MCF 10A (cell line): ENCODE measurements around the gene BIN1. TPM values are rescaled to one million over a fixed set of nuclear protein-coding genes. Genes with fewer than 3 reads are reported as not detected.

Source experiments
- BruUV-seq: library from RNA; stranded (reverse); fragments of 400-500 nt; replicated peaks from 2 replicates; lab custom pipeline; 2021; lab: Mats Ljungman, UMichigan
- CTCF ChIA-PET: fragments of 300-600 bp; sonication (Branson Sonifier 250); formaldehyde crosslinking; extraction: SDS; loops from one replicate; lab custom pipeline; 2021; ENCODE audit warnings: antibody characterized with exemption, inconsistent platforms; lab: Yijun Ruan, JAX
- POLR2A ChIA-PET: fragments of 300-600, 350-650 bp; sonication (Branson Sonifier 250); formaldehyde crosslinking; extraction: SDS; loops from one replicate; lab custom pipeline; 2020; ENCODE audit warnings: antibody characterized with exemption, inconsistent platforms; lab: Yijun Ruan, JAX
- DNase-seq: peaks from one replicate; pipeline ENCODE4 v3.0.0-alpha.2; 2018; ENCODE audit not compliant: unreplicated experiment
- H3K27ac Mint-ChIP-seq: one replicate; pipeline ENCODE4 v1.8.0; 2022; ENCODE audit warnings: mild to moderate bottlenecking, low read depth, mixed read lengths; ENCODE audit not compliant: unreplicated experiment
- H3K27me3 Mint-ChIP-seq: one replicate; pipeline ENCODE4 v1.8.0; 2022; ENCODE audit warnings: mixed read lengths; ENCODE audit not compliant: insufficient read depth, unreplicated experiment
- H3K36me3 Mint-ChIP-seq: one replicate; pipeline ENCODE4 v1.8.0; 2022; ENCODE audit warnings: mild to moderate bottlenecking, moderate library complexity, mixed read lengths; ENCODE audit not compliant: insufficient read depth, unreplicated experiment
- H3K4me1 Mint-ChIP-seq: one replicate; pipeline ENCODE4 v1.8.0; 2022; ENCODE audit warnings: mixed read lengths; ENCODE audit not compliant: insufficient read depth, unreplicated experiment
- H3K4me3 Mint-ChIP-seq: one replicate; pipeline ENCODE4 v1.8.0; 2022; ENCODE audit warnings: mild to moderate bottlenecking, moderate library complexity, mixed read lengths; ENCODE audit not compliant: unreplicated experiment
- H3K9me3 Mint-ChIP-seq: one replicate; pipeline ENCODE4 v1.8.0; 2022; ENCODE audit warnings: mixed read lengths; ENCODE audit not compliant: unreplicated experiment
- intact Hi-C: fragments of 100-400 bp; cut with micrococcal nuclease; formaldehyde crosslinking; loops from 2 replicates; pipeline ENCODE4 v1.14.1; 2022
- total RNA-seq: library from RNA; stranded (reverse); gene quantifications from 2 replicates; pipeline ENCODE4 v1.2.3, GENCODE V29; 2022
- TF ChIP-seq, protein P1 (sequence below): fragments of 200-600 bp; IDR thresholded peaks from one replicate; pipeline ENCODE4 v1.8.0; 2022; ENCODE audit warnings: antibody characterized with exemption, mild to moderate bottlenecking; ENCODE audit not compliant: unreplicated experiment

Gene BIN1
- total RNA-seq, 1 experiment from 2014 or later = 29.6 TPM

DNA sequence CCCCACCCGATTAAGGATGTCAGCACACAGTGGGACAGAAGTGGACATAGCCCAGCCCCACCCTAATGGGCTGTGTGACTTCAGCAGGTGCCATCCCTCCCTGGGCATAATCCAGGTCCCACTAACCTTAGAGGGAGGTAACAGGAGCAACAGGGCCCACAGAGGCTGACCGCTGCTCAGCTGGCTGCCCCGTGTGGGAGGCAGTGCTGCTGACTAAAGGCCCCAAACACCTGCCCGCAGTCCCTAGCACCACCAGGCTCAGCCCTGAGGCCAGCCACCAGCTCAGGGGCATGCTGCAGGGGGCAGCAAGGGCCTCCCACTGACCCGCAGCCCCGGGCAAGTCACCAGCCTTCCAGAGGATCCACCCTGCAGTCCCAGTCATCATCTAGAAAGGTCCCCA is 14.6 kb downstream of the BIN1 start:
- POLR2A ChIA-PET = interaction anchor here (0.6 kb wide), 1 partner anchor 38 kb away, joined by 5 read pairs; no protein-coding TSS in a partner anchor

DNA sequence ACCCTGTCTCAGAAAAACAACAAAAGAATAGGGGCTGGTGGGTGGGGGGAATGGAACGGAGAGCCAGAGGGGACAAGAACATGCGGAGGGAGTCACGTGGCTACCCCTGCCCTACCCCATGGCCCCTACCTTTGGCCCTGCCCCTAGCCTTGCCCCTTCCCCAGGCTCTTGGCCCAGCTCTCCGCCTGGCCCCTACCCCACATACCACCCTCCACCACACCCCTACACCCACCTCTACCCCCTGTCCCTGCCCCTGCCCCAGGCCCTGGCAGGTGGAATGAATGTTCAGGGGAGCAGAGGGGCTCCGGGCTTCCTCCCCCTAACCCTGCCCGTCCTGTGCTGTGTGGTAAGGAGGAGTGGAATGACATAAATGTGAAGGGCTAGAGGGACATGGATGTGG is 15.1 kb downstream of the BIN1 start:
- ChIA-PET CTCF (no interaction called here), POLR2A (interaction anchor here (0.6 kb wide), 1 partner anchor 38 kb away, joined by 5 read pairs; no protein-coding TSS in a partner anchor)
- H3K4me3 Mint-ChIP-seq = no peak overlapping the region
- H3K4me1 Mint-ChIP-seq = peaks cover 38% of the 10 kb centered on the region
- no peak overlapping the region for H3K27ac Mint-ChIP-seq
- TF ChIP-seq, protein P1, sequence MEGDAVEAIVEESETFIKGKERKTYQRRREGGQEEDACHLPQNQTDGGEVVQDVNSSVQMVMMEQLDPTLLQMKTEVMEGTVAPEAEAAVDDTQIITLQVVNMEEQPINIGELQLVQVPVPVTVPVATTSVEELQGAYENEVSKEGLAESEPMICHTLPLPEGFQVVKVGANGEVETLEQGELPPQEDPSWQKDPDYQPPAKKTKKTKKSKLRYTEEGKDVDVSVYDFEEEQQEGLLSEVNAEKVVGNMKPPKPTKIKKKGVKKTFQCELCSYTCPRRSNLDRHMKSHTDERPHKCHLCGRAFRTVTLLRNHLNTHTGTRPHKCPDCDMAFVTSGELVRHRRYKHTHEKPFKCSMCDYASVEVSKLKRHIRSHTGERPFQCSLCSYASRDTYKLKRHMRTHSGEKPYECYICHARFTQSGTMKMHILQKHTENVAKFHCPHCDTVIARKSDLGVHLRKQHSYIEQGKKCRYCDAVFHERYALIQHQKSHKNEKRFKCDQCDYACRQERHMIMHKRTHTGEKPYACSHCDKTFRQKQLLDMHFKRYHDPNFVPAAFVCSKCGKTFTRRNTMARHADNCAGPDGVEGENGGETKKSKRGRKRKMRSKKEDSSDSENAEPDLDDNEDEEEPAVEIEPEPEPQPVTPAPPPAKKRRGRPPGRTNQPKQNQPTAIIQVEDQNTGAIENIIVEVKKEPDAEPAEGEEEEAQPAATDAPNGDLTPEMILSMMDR = no peak
- intact Hi-C loops = no loop called here
- no peaks in the 10 kb centered on the region for H3K27me3 Mint-ChIP-seq
- DNase-seq = no peak
- H3K36me3 Mint-ChIP-seq = peaks cover 7% of the 10 kb centered on the region
- BruUV-seq = no TSS peak
- H3K9me3 Mint-ChIP-seq = no peaks in the 10 kb centered on the region

More for the DNA sequence above, 14.6 kb downstream of the BIN1 start:
- CTCF ChIA-PET = interaction anchor here (0.9 kb wide), 1 partner anchor 105 kb away, joined by 3 read pairs; no protein-coding TSS in a partner anchor
- Mint-ChIP-seq H3K27me3 (no peaks in the 10 kb centered on the region), H3K4me1 (peaks cover 38% of the 10 kb centered on the region), H3K36me3 (peaks cover 7% of the 10 kb centered on the region), H3K27ac (peak overlapping the region; percentile 54), H3K4me3 (no peak overlapping the region), H3K9me3 (no peaks in the 10 kb centered on the region)
- TF ChIP-seq, protein P1 = no peak
- intact Hi-C loops = no loop called here
- BruUV-seq = no TSS peak
- DNase-seq = no peak

DNA sequence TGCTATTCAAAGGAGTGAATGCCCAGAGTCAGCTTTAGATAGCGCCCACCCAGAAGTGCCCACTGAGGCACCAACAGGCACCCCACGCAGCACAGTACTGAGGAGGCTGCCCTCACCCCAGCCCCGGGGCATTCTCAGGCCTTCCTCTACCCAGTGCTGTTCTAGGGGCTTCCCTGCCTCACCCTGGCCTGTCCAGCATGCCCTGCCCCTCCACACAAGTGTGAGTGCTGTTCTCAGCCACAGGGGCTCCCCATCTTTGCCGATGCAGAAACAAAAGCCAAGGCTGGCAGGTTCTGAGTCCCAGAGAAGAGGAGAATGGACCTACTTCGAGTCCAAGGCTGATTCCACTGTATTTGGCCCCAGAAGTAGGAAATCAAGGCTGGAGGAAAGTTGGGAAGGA is 15.8 kb downstream of the BIN1 start:
- Mint-ChIP-seq H3K27ac (no peak overlapping the region), H3K4me3 (no peak overlapping the region), H3K27me3 (no peaks in the 10 kb centered on the region), H3K4me1 (peaks cover 38% of the 10 kb centered on the region), H3K36me3 (peaks cover 7% of the 10 kb centered on the region), H3K9me3 (no peaks in the 10 kb centered on the region)
- ChIA-PET POLR2A (interaction anchor here (0.6 kb wide), 1 partner anchor 16 kb away, joined by 3 read pairs; the partner anchor contains the start of gene BIN1), CTCF (interaction anchor here (0.6 kb wide), 1 partner anchor 9 kb away, joined by 3 read pairs; no protein-coding TSS in a partner anchor)
- no peak for DNase-seq
- no TSS peak for BruUV-seq
- intact Hi-C loops = no loop called here
- TF ChIP-seq, protein P1 = no peak

DNA sequence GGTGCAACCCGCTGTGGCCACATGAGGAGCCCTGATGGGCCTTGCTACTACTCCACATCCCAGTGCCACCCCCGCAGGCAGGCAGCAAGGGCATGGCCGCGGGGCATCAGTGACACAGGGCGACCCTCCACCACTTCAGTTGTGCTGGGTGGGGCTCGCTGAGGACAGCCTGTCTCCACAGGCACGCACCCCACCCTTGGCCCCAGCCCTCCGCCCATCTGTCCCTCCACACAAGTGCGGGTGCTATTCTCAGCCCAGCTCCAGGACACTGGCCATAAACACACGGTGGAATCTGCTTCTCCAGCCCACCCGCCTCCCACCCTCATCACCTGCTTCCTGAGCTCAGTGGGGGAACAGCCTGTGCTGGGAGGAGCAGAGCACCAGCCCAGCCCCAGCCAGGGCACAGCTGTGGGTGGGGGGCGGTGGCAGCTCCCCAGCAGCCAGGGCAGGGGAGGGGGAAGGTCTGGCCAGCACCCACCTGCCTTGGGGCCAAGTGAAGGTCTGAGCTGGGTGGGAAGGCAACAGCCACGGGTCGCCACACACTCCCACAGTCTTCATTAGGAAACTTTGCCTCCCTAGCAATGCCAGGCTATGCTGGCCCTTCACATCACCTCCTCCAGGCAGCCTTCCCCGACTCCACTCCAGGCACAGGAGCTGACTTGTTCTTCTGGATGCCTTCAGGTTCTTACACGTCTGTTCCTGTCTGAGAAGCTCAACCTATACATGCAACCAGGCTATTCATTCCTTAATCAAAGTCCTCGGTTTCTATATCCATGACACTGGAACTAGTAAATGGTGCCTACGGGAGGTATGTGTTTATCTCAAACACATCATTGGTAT is 16.5 kb downstream of the BIN1 start:
- H3K4me1 Mint-ChIP-seq = peaks cover 37% of the 10 kb centered on the region
- TF ChIP-seq, protein P1 = no peak
- CTCF ChIA-PET = interaction anchor here (0.6 to 1.0 kb wide), 2 partner anchors 9 to 23 kb away, joined by 3 read pairs; no protein-coding TSS in a partner anchor
- no peaks in the 10 kb centered on the region for H3K9me3 Mint-ChIP-seq
- H3K36me3 Mint-ChIP-seq = peaks cover 7% of the 10 kb centered on the region
- intact Hi-C loops = no loop called here
- DNase-seq = no peak
- no TSS peak for BruUV-seq
- POLR2A ChIA-PET = interaction anchor here (0.6 kb wide), 1 partner anchor 16 kb away, joined by 3 read pairs; the partner anchor contains the start of gene BIN1
- H3K4me3 Mint-ChIP-seq = no peak overlapping the region
- no peaks in the 10 kb centered on the region for H3K27me3 Mint-ChIP-seq
- H3K27ac Mint-ChIP-seq = no peak overlapping the region
